ENCODE results near the gene OR6S1. TPM values are rescaled to one million over a fixed set of nuclear protein-coding genes. Genes with fewer than 3 reads are reported as not detected.

The OR6S1 gene
- not detected for total RNA-seq

- no peak for DNase-seq (ENCODE audit: low spot score in 2 of 2)
- no peak for FAIRE-seq
Measured at GRCh38 chr14:20641591-20641990, at the start of gene OR6S1. TSS of gene OR6S1 (minus strand) at chr14:20641691. CDS start at chr14:20641691, 0 bp downstream.

GRCh38 chr14:20690848-20691640 lies 49.6 kb upstream of the OR6S1 start:
- DNase-seq (ENCODE audit: low spot score in 2 of 2) = peak; percentile 56 to 73
- FAIRE-seq = peak; percentile 56

- FAIRE-seq (no peak), DNase-seq (ENCODE audit: low spot score in 2 of 2) (no peak)
Measured at GRCh38 chr14:20688167-20688839, 46.8 kb upstream of the OR6S1 start, which contains the start of gene ANG. TSS of gene ANG (plus strand) at chr14:20688764. CDS start at chr14:20693565, 4,801 bp downstream.

GRCh38 chr14:20687362-20688166 lies 46.1 kb upstream of the OR6S1 start:
- DNase-seq (ENCODE audit: low spot score in 2 of 2) (no peak), FAIRE-seq (no peak)

GRCh38 chr14:20686386-20687143 lies 45.1 kb upstream of the OR6S1 start:
- no peak for DNase-seq (ENCODE audit: low spot score in 2 of 2)
- FAIRE-seq = no peak

- no peak for FAIRE-seq
Measured at GRCh38 chr14:20684662-20685456, 43.4 kb upstream of the OR6S1 start.

GRCh38 chr14:20683891-20684661 lies 42.6 kb upstream of the OR6S1 start, which contains the start of gene RNASE4:
TSS of gene RNASE4 (plus strand) at chr14:20684560. CDS start at chr14:20699372, 14,812 bp downstream.
- DNase-seq (ENCODE audit: low spot score in 2 of 2) = peak; percentile 43 to 63
- FAIRE-seq = no peak

More at GRCh38 chr14:20684662-20685456, 43.4 kb upstream of the OR6S1 start:
- no peak for DNase-seq (ENCODE audit: low spot score in 2 of 2)

- FAIRE-seq (no peak), DNase-seq (ENCODE audit: low spot score in 2 of 2) (peak; percentile 33 to 58)
Measured at GRCh38 chr14:20683125-20683890, 41.8 kb upstream of the OR6S1 start.

GRCh38 chr14:20682435-20683124 lies 41.1 kb upstream of the OR6S1 start:
- DNase-seq (ENCODE audit: low spot score in 2 of 2) = peak; percentile 77
- FAIRE-seq = no peak

- DNase-seq (ENCODE audit: low spot score in 2 of 2) (peak in 1 of 2 donors; percentile 43), FAIRE-seq (no peak)
Measured at GRCh38 chr14:20682127-20682434, 40.6 kb upstream of the OR6S1 start.

GRCh38 chr14:20681348-20682126 lies 40.0 kb upstream of the OR6S1 start:
- FAIRE-seq (peak; percentile 13), DNase-seq (ENCODE audit: low spot score in 2 of 2) (peak; percentile 60 to 65)

GRCh38 chr14:20680843-20681347 lies 39.4 kb upstream of the OR6S1 start:
- FAIRE-seq (no peak), DNase-seq (ENCODE audit: low spot score in 2 of 2) (peak in 1 of 2 donors; percentile 54)

GRCh38 chr14:20680363-20680762 lies 38.9 kb upstream of the OR6S1 start:
- FAIRE-seq (no peak), DNase-seq (ENCODE audit: low spot score in 2 of 2) (no peak)

- no peak for DNase-seq (ENCODE audit: low spot score in 2 of 2)
Measured at GRCh38 chr14:20679907-20680306, 38.4 kb upstream of the OR6S1 start.

GRCh38 chr14:20676072-20676471 lies 34.6 kb upstream of the OR6S1 start:
- DNase-seq (ENCODE audit: low spot score in 2 of 2) (no peak), FAIRE-seq (no peak)

More at GRCh38 chr14:20679907-20680306, 38.4 kb upstream of the OR6S1 start:
- no peak for FAIRE-seq

- no peak for DNase-seq (ENCODE audit: low spot score in 2 of 2)
- no peak for FAIRE-seq
Measured at GRCh38 chr14:20675669-20676068, 34.2 kb upstream of the OR6S1 start.
